SIG-M5 (cell line): ENCODE measurements around the gene RPL35.

Experiments used
- DNase-seq: peaks from one replicate; lab custom pipeline; 2025; lab: John Stamatoyannopoulos, UW

Gene RPL35

DNA sequence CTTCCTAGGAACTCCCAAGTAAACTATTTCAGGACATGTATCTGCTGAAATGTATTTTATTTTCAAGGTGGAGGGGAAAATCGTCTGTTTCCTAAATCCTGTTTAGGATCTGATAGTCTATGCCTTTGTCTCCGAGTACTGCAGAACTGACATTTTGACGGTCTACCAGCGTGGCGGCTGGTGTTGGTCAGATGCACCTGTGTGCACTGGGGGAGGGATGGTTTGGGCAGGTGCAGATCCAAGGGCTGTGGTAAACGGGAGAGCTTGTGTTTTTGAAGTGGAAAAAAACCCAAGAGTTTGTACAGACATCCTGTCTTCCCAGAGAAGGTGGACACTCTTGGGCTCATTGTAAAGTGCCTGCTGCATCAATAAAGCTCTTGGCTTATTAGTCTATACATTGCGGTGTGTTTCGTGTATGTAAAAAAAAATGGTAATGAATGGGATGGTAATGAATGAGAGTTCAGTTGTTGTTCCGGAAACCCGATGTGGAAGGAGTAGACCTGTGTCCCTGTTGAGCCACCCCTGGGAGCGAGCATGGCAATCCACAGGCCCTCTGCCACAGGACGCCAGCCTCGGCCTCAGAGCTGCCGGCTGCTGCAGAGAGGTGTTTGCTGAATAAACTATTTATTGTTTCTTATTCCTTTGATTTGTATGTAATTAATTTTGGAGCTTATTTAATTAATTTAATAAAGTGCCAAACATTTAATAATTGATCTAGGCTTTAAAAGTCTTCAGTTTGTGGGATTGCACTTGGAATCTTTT lies 15.4 kb upstream of the RPL35 start:
- DNase-seq = no peak

DNA sequence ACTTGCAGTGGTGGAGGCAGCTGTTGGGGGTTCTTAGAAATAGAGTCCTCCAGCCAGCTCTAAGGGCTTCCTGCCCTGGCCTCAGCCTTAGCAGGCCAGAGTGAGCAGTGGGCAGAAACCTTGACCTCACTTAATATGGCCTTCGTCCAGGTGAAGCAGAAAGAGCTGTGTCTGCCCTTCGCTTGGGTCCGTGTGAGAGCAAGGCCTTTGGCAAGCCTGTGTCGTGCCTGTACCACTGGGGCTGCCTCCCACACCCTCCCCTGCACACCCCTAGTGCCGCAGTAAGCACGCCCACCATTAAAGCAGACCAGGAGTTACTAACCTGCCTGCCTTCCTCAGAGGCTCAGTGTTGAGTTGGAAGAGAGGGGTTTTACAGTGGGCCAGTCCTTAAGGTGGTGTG lies 13.7 kb upstream of the RPL35 start:
- no peak for DNase-seq

DNA sequence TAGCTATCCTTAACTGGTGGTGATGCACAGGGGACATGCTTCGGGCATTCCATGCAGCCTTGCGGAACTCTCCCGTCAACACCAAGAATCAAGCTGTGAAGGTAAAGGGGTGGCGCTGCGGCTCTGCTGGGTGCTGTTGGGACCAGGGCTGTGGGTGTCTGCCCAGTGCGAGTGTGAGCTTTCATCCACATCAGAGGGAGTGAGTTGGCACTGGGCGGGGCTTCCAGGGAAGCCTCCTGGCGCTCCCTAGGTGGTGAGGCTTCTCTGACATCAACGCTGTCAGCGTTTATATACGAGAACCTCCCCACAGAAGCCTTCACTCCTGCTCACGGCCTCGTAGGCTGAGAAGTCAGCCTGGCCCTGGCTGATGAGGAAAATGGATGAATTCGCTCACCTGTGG lies 11.9 kb upstream of the RPL35 start:
- no peak for DNase-seq

DNA sequence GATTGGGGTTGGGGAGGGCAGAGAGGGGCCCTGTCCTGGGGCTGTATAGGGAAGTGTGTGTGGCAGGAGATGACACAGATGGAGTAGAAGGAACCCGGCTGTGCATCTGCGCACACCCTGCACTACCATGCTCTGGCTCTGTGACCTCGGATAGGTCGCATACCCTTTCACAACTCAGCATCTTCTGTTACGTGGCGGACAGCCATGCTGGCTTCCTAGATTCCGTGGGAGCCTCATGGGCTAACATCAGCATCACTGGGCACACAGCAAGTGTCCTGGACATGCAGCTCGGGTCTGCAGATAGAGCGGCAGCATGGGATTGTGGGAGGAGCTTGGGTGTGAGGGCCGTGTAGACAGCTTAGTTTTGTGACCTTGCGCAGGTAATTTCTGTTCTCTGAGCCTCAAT lies 9.4 kb upstream of the RPL35 start:
- peak; percentile 26 for DNase-seq

DNA sequence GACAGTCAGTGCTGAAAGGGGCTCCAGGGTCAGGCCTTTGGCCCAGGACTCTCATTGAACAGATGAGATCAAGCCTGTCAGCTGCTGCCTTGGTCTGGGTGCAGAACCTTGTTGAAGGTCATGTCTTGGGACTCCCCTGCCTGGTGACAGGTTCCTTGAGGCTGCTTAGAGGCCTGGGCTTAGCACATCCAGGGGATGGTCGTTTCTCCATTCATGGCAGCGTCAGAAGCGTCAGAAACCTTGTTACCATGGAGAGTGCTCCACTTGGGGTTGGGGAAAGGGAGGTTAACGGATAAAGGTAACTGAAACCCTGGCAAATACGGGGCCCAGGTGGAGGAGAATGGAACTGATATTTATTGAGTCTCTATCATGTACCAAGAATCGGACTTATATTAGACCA lies 9.0 kb upstream of the RPL35 start:
- no peak for DNase-seq

DNA sequence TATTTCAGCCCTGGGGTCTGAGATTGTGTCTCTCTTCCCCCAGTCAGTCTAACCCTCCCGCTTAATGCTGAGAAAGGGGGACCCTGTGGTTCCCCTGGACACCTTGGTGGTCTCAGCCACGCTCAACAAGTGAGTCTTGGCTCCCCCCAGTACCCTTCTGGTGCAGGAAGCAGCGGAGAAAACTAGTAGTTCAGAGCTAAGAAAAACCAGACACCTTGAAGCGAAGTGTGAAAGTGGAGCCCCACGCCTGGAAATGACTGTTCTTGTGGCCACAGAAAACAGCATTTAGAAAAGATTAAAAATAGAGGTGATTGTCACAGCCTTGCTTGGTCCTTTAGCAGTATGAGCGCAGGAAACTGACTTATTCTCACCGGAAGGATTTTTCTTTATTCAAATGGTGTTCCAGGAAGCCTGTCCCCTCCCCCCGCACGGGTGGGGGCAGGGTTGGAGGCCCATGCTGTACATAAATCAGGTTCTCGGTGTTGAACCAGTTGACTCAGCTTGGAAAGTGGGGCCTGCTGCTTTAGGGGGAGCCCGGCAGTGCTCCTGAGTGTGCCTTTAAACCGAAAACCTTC lies 8.3 kb upstream of the RPL35 start:
- DNase-seq = no peak

DNA sequence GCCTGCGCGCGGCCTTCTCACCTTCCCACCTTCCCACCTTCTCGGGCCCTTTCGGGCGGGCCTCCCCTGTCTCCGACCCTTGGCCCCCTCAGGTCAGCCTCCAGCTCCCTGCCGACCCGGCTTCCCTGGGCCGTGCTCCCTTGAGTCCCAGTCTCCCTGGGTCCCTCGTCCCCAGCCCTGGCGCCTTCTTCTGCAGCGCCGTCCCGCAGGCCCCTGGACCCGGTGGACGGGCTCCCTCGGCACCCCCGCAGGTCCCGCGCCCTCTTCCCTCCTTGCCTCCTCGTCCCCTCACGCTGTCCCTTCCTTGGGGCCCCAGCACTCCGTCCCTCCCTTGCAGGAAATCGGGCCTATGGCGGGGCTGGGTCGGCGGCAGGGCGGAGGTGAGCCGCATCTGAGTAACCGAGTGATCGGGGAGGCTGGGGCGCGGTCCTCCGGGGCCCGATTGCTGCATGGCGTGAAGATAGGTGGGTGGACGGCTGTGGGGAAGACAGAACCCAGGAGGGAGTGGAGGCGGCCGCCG lies 7.8 kb upstream of the RPL35 start:
- DNase-seq = no peak

DNA sequence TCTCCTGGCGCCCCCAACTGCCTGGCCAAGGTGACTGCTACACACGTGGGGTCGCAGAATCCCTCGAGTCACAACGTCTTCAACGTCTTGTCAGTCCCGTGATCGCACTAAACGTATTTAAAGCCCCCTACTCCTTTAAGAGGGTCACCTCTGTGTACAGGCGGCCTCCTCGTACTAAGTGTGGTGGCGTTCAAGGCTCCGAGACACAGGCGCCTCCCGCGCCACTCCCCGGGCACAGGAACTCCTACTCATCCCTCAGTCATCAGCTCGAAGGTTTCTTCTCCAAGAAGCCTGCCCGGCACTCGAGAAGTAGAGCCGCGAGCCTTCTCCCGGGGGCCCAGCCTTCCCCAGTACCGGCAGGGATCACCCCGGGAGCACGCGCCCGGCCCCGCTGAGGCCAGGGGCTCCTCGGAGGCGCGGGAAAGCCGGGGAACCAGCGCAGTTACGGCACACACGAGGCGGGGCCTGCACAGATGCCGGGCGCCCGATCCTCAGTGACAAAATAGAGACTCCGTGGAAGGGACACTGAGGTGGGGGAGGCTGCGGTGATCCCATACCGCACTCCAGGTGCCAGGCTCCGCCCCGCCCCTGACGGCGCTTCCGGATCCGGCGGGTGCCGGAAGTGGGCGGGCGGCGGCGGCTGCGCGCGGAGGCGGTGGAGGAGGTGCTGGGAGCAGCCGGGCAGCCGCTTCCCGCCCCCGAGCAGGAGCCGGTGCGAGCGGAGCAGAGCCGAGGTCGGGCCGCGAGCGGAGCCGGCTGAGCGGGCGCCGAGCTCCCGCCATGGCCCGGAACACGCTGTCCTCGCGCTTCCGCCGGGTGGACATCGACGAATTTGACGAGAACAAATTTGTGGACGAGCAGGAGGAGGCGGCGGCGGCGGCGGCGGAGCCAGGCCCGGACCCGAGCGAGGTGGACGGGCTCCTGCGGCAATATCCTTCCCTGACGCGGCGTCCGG lies 7.0 kb upstream of the RPL35 start:
- peak; percentile 45 for DNase-seq

DNA sequence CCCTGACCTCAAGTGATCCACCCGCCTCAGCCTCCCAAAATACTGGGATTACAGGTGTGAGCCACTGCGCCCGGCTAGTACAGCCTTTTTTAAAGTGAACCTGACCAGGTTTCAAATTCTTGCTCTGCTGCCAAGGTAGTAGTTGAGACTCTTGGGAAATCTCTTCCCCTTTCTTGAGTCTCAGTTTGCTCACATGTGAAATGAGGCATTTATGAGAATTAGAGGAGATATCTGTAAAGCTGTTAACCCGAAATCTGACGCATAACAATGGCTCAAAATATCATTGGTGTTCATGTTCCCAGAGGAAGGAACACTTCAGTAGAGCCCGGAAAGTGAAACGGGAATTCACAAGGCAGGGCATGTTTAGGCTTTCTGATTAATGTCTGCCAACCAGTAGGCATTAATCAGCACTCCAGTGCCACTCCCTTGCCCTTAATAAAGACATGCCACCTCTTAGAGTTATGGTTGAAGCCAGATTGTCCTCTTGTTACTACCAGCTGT lies 1.7 kb upstream of the RPL35 start:
- DNase-seq = no peak

DNA sequence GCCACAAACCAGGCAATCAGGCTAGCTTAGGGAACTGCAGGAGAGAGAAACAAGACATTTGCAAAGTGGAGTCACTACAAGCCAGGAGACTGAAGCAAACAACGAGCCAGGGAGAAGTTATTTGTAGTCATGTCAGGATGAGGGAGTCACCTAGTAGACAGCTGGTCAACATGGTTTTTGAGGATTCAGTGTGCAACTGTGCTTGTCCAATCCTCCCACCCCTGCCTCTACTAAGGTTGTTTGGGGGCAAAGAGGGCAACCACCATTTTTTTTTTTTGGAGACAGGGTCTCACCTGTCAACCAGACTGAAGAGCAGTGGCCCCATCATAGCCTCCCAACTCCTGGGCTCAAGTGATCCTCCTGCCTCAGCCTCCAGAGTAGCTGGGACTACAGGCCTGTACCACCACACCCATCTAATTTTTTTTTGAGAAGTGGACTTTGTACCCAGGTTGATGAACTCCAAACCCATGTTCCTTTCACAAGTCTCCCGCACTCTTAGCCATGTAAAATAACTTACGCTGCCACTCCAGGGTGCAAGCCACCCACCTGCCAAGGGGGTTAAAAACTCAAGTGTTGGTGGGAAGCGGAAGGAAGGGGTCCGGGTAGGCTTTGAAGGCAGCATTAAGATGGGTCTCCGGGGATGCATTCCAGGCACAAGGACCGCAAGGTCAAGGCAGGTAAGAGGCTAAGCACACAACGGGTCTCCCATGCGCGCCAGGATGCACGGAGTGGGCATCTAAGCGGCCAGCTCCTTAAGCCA lies 995 bp downstream of the RPL35 start:
- DNase-seq = no peak

DNA sequence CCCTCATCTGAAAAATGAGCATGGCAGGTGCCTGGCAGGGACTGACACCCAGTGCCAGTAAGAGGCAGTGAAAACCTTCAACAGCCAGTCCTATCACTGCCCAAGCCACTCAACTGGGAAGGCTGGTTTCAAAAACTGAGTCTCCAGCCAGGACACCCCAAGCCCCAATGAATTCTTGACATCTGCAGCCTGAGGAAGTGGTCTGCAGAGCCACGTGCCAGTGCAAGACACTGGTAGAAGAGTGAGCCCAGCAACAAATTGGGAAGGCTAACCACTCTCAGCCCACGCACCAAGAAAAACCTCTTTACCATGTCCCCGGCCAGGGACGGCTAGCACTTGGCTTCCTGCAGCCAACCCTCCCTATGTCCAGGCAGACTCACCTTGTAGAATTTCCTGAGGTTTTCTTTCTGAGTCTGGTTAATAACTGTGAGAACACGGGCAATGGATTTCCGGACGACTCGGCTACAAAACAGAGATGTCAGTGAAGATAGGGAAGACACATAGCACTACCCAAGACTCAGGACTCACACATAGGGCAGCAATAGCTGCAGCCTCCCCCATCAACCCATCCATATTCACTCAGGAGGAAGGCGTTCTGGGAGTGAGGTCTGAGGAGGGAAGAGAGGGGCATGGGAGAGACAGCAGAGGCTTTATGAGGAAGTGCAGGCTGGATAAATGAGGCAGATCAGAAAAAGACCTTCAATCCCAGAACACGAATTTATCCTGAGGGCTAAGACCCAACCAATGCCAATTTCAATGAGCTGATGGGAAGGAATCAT lies 1.8 kb downstream of the RPL35 start:
- DNase-seq = no peak

DNA sequence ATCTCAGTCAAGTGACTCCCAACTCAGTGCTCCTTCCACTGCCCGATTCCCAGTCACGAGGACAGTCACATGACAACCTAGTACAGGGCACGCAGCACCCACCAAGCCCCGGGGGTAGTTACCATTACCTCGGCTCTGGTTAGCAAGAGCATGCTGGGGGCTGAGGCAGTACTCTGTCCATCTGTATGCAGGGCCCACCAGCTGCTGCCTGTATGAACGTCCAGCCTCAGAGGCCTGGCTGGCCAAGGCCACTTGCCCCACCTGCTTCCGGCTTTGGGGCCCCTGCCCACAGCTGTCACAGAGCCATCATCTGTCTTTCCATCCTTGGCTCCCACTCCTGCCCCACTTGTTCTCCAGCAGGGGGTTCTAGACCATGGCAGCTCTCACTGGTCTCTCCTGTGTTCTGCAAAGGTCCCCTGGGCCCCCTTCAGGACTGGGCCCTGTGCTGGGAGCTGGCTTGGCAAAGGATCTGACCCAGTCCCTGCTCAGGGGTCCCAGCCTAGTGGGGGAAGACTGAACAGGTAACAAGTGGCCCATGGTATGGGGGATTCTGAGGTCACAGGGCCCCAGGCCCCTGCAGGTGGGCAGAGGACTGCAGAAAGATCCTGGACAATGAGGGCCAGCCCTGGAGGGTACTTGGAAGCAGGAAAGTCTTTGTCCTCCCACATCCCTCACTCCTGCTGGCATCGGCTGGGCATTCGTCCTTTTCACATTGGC lies 3.3 kb downstream of the RPL35 start:
- DNase-seq = no peak

DNA sequence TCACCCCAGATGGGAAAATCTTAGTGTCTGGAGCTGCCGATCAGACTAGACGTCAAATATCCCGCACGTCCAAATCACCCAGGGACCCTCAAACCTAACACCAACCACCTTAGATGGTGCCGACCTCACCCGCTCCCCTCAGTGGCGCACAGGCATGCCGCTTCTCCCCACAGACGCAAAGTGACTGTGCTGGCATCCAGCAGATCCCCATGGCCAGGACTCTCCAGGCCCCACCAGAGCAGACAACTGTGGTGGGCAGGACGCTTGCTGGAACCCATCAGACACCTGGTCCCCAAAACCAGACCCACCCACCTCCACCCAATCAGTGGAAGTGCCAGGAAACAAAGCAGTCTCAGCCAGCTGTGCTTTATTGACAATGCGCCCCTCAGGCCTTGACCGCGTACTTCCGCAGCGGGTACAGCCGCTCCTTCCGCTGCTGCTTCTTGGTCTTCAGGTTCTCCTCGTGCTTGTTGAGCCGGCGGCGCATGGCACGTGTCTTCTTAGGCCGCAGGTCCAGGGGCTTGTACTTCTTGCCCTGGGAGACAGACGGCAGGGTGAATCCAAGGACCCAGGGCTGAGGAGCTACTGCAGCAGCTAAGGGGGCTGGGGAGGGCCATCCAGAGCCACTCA lies 4.1 kb downstream of the RPL35 start:
- no peak for DNase-seq

DNA sequence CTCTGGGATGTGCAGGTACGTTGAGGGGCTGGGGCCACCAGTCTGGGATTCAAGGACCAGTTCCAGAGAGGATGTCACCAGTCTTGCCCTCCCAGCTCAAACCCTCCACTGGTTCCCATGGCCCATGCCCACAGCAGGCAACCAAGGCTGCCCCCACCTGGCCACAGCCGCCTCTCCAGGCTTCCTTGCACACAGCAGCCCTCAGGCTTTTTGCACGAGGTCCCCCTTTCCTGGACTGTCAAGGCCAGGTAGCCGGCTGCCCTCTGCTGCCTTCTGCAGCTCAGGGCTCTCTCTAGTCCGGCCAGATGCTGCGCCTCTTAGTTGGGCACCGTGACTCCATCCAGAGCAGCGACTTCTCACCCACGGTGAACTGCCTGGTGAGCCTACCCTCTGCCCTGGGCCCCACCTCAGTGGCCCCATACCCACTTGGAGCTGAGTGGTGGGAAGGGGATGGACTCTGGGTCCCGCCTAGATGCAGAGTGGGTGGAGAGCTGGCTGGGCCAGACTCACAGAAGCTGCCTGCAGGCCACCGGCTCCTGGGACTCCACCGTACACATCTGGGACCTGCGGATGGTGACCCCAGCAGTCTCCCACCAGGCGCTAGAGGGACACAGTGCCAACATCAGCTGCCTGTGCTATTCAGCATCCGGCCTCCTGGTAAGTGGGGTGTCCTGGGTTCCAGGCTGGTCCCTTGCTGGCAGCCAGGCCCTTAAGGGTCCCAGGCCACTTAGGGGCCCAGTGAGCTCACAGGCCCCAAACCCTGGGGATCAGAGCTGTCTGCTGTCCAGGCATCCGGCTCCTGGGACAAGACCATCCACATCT lies 5.6 kb downstream of the RPL35 start:
- DNase-seq = no peak

DNA sequence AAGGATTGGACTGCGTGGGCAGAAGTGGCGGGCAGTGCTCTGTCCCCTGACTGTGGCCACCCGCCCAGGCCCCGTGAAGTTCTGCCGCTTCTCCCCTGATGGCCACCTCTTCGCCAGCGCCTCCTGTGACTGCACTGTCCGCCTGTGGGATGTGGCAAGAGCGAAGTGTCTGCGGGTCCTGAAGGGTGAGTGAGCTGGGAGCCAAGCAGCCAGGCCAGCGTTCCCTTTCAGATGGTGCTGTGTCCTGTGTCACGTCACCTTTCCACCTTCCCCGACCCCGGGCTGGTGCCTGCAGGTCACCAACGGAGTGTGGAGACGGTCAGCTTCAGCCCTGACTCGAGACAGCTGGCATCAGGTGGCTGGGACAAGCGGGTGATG lies 6.2 kb downstream of the RPL35 start:
- DNase-seq = no peak

DNA sequence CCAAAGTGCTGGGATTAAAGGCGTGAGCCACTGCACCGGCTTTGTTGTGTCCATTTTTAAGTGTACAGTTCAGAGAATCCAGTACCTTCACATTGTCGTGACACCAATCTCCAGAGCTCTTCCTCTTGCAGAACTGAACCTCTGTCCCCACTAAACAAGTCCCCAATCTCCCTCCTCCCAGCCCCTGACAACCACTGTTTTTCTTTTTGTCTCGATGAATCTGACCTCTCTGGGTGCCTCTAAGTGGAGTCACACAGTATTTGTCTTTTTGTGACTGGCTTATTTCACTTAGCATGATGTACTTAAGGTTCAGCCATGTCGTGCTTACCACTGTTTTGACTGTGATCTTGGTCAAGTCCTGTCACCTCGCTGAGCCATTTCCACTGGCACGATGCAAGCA lies 6.9 kb downstream of the RPL35 start:
- DNase-seq = no peak

DNA sequence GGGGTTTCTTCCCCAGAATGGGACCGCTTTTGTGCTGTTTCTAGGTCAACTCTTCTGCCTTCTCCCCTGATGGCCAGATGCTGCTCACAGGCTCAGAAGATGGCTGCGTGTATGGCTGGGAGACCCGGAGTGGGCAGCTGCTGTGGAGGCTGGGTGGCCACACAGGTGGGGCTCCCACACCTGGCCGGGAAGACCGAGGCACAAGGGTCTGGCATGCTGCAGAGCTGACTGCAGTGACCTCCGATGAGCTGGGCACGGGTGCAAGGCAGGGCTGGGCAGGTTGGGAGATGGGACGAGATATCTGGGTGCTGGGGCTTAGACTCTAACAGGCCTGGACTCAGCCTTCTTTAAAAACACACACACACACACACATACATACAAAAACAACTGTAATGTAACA lies 7.6 kb downstream of the RPL35 start:
- DNase-seq = no peak

DNA sequence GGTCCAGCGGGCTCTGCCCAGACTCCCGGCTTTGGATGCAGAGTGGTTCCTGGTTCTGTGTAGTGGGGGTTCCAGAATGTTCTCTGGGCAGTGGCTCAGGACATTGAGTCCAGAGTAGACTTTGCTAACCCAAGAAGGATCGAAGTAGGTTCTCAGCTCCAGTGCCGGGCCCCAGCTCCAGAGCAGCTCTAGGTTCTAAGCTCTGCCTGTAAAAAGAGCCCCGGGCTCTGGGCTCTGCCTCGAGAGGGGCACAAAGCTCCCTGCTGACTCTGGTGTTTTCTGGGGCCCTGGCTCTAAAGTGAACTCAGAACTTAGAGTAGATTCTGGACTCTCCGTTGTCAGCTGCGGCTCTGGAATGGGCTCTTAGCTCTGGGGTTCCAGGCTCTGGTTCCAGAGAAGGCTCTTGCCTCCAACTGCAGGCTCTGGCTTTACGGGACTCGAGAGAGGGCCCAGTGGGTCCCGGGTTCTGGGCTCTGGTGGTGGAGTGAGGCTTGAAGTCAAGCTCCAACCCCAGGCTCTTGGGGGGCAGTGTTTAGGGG lies 8.1 kb downstream of the RPL35 start:
- no peak for DNase-seq
